Measurements from ENCODE around the gene MACROD2. TPM values are rescaled to one million over a fixed set of nuclear protein-coding genes. Genes with fewer than 3 reads are reported as not detected.

MACROD2 gene
- total RNA-seq, 1 experiment from 2014 or later: 2.3 TPM

DNA sequence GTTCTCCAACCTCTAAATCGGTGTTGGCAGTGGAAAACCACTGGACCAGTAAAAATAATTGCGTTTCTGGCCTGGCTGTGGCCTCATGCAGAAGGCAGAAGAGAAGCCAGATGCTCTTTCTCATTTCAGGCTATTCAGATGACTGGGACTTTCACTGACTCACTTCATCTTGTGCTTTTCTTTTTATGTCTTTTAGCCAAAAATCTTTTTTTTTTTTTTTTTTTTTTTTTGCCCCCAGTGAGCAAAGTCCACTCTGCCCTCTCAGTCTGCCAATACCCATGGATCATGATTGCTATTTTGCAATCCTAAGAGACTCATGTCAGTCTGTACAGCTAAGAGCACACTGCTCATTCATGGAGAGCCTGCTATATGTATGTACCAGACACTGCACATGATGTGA lies 1615.5 kb downstream of the MACROD2 start:
- DNase-seq (ENCODE audit: low spot score): no peak

DNA sequence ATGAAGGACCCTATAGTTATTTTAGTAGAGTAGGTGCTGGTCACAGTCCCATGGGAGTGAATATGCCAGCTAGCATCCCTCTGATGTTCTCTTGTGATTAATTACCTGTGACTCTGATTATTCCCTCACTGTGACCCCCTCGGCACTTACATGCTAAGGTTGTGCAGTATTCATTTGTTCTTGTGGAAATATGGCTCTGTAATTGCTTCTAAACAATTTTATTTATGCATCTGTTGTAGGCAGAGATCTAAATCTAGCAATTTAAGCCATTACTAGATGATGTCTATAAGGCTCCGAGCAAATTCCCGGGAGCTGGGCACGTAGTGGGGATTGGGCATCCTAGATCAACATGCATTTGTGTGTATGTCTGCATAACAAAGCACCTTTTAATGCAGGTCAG lies 1616.2 kb downstream of the MACROD2 start:
- DNase-seq (ENCODE audit: low spot score): no peak

- no peak for DNase-seq (ENCODE audit: low spot score)
Measured at GRCh38 chr20:15612198-15612597, 1616.9 kb downstream of the MACROD2 start.

DNA sequence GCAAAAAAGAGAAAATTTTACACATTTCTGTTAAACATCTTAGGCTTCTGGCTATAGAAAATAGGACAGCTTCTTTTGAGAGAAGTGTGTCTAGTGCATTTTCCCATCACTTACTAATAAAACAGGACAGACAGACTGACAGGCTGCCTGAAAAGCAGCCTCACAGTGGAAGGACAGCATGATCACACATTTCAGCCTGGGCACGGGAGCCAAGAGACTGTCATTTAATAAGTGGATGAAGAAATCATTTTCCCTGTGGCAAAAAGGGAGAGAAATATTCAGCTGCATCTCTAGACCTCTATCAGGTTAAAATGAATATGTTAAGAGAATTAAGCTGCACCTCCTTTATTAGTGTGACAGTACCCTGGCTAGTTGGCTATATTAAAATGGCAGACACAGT lies 1617.5 kb downstream of the MACROD2 start:
- no peak for DNase-seq (ENCODE audit: low spot score)

- DNase-seq (ENCODE audit: low spot score): no peak
Measured at GRCh38 chr20:15613530-15613929, 1618.2 kb downstream of the MACROD2 start.

DNA sequence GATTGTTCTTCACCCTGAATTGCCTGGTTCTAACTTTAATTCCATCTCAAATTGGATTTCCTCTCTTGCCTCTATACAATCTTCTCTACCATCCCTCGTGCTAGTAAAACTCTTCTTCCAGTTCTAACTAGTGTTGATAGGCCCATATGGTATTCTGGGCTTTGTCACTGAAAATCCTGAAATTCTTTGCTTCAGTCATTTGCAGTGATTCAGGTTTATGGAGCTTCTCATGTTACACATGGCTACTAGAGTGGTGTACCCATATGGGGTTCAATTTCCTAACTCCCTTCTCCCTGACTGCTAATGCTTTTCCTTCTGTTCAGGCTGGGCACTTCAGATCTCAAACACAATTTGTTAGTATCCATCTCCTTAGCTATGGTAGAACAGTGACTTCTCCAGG lies 1621.3 kb downstream of the MACROD2 start:
- no peak for DNase-seq (ENCODE audit: low spot score)

GRCh38 chr20:15618110-15618509 lies 1622.8 kb downstream of the MACROD2 start:
- no peak for DNase-seq (ENCODE audit: low spot score)

DNA sequence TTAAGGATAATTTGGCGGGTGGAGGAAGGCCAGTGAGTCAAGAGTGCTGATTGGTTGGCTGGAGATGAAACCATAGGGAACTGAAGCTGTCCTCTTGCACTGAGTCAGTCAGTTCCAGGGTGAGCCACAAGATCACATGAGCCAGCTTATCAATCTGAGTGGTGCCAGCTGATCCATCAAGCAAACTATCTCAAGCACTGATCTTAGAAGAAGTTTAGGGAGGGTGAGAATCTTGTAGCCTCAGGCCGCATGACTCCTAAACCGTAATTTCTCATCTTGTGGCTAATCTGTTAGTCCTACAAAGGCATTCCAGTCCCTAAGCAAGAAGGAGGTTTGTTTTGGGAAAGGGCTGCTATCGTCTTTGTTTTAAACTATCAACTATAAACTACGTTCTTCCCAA lies 1623.6 kb downstream of the MACROD2 start:
- DNase-seq (ENCODE audit: low spot score): no peak

DNA sequence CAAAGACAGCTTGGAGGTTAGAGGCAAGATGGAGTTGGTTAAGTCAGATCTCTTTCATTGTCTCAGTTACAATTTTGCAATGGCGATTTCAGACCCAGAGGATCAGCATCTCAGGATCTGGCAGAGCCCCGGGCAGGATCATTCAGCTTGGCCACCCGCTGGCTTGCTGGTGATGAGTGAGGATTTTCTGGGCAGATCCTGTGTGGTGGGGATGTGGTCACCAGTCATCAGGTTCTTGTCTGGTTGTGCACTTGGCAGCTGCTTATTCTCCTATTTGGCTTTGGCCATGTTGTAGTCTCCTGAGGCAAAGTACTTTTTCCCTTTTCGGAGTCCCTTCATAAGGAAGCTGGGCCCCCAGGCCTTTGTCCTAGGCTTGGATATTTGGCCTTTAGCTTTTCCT lies 1624.0 kb downstream of the MACROD2 start:
- DNase-seq (ENCODE audit: low spot score): no peak

DNA sequence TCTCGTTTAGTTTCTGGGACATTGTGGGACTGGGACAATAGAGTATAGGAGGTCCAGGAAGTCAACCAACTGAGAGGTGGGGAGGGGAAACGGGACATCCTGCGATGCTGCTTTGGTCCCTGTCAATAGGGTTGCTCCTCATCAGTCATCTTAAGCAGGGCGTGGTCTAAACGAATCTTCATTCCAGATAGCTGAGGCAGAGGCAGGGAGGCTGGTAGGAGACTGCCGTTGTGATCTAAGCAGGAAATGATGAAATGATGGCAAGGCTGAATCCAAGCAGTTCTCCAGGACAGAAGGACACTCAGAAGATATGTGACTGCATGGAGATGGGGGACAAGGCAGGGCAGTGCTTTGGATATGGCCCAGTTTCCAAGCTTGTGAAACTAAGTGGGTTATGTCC lies 1624.5 kb downstream of the MACROD2 start:
- no peak for DNase-seq (ENCODE audit: low spot score)

DNA sequence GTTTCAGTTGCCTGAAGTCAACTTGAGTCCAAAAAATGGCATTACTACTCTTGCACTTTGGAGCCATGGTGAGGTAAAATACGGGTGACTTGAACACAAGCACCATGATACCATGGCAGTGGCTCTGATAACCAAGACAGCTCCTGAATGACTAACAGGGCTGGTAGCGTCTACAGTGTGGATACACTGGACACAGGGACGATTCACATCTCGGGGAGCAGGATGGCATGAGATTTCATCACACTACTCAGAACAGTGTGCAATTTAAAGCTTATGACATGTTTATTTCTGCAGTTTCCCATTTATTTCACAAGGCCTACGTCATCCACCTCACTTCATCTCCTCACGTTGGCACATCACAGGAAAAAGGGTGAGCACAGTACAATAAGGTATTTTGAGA lies 1627.1 kb downstream of the MACROD2 start:
- no peak for DNase-seq (ENCODE audit: low spot score)

DNA sequence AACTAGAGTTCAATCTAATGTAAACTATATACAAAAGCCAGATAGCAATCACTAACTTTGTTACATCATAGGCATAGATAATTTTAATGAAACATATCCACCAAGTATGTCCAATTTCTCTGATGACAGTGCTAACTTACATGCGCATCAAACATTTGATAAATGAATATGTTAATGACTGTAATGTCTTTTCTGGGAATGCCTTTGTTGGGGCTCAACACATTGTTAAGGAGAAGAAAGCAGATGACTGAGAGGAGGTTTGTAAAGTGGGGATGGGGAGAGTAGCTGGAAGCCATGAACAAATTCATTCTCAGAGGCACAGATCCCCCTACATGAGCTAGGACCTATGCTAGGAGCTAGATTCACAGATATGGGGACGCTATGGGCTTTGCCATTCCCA lies 1627.9 kb downstream of the MACROD2 start:
- DNase-seq (ENCODE audit: low spot score): no peak

- no peak for DNase-seq (ENCODE audit: low spot score)
Measured at GRCh38 chr20:15625981-15626380, 1630.7 kb downstream of the MACROD2 start.

- DNase-seq (ENCODE audit: low spot score): no peak
Measured at GRCh38 chr20:15627089-15627488, 1631.8 kb downstream of the MACROD2 start.

GRCh38 chr20:15627501-15627903 lies 1632.2 kb downstream of the MACROD2 start:
- no peak for DNase-seq (ENCODE audit: low spot score)

DNA sequence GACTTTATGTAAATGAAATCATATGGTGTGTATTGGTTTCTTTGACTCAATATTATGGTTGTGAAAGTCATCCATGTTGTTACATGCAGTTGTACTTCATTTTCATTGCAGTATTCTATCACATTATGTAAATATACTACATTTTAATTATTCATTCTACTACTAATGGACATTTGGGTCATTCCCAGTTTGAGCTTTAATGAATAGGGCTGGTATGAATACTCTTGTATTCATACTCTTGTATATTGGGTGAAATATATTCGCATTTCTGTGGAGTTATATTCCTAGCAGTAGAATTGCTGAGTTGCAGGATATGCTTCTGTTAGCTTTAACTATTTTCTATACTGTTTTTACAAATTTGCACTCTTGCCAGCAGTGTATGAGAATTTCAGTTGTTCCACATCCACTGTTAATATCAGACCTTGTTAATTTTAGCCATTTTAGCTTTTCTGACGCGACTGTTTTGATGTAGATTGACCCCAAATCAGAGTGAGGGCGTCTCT lies 1633.6 kb downstream of the MACROD2 start:
- DNase-seq (ENCODE audit: low spot score): no peak

- DNase-seq (ENCODE audit: low spot score): no peak
Measured at GRCh38 chr20:15630360-15630759, 1635.0 kb downstream of the MACROD2 start.

DNA sequence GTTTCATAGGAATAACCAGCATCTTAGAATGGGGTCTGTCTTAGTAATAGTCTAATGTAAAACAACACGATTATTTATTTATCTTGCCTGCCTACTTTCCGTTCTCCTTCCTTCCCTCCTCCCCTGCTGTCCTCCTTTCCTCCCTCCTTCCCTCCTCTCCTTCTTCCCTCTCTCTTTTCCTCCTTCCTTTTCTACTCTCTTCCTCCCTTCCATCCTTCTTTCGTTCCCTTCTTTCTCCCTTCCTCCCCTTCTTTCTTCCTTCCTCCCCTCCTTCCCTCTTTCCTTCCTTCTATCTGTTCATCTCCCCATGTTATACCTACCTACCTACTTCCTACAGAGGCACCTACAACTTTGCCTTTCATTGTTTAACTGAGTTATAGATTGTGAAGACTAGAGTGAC lies 1637.4 kb downstream of the MACROD2 start:
- no peak for DNase-seq (ENCODE audit: low spot score)

DNA sequence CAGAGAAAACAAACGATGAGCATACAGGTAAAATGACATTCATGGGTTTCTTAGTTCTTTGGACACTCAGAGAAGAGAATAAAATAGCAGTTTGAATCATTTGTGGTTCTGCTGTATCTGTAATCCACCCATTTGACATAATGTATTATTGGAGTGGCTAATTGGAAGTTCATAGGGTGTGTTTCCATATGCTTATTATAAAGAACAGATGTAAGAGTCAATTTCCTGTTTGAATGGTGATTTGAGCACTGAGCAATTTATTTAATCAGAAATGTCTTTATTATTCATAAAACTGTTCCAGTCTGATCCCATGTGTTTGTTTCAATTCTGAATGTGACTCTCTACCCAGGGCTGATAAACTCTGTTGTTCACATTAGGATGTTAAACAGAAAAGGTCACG lies 1638.8 kb downstream of the MACROD2 start:
- DNase-seq (ENCODE audit: low spot score): no peak

DNA sequence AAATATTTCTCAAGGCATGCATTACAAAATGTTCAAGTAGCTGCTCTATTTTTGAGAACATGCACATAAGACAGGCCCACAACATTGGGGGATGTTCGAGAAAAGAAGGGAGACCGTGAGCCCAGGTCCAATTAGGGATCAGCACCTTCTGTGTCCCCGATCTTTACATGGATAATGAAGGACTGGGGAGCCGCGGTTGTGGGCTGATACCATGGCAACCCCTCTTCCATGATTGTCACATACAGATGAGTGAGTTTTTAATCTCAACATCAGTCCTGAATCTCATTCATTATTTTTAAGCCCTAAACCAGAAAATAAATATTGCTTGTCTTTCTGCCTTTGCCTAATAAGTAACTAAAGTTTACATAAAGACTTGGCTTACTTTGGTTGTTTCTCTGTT lies 1642.2 kb downstream of the MACROD2 start:
- DNase-seq (ENCODE audit: low spot score): no peak

GRCh38 chr20:15637950-15638754 lies 1642.8 kb downstream of the MACROD2 start:
- DNase-seq (ENCODE audit: low spot score): no peak

DNA sequence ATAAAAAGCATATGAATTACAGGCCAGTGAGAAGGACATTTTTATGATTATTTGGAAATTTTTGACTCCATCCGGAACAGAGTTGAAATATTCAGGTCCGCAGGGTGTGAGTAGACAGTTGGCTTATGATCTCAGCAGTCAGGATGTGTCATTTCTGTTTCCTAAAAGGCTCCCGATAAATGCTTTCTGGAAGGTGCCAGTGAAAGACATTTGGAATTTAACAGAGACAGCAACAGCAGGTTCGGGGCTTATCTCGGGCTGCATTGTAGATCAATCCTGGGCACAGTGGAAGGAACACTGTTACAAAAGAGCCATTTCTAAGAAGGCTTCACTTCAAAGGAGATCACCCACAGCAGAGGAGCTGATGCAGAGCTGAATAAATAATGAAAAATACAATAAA lies 1643.5 kb downstream of the MACROD2 start:
- no peak for DNase-seq (ENCODE audit: low spot score)

DNA sequence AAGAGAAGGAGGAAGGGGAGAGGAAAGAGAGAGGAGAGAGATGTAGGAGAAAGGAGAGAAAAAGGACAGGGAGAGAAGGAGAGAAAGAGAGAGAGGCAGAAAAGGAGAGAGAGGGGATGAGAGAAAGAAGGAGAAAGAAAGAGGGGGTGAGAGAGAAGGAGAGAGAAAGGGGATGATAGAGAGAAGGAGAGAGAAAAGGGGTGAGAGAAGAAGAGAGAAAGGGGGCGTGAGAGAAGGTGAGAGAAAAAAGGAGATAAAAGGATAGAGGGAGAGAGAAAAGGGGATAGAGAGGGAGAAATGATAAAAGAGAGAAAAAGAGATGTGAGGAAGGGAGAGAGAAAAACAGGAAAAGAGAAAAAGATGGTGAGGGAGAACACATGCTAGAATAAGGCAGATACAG lies 1644.5 kb downstream of the MACROD2 start:
- no peak for DNase-seq (ENCODE audit: low spot score)

- no peak for DNase-seq (ENCODE audit: low spot score)
Measured at GRCh38 chr20:15642109-15642508, 1646.8 kb downstream of the MACROD2 start.

Measured in HT-29 (cell line).